GM23338 (cell line): Measurements from ENCODE around the gene RPS18. TPM values are rescaled to one million over a fixed set of nuclear protein-coding genes. Genes with fewer than 3 reads are reported as not detected.
A peak's percentile ranks its signal among the peaks of the same experiment; 100 is the strongest.
"Not testable (repeated sequence)": the region's sequence is repeated elsewhere in the genome, so short reads cannot be mapped to it uniquely, and the experiment has no call there.

Experiments used
- ATAC-seq: fragments of 200-7000 bp; cut with Tn5 transposase; 3 replicates; pipeline ENCODE4 v1.9.1; 2020
- DNase-seq: peaks from one replicate; pipeline ENCODE4 v3.0.0-alpha.2; 2015; ENCODE audit warnings: low spot score
- H2AFZ ChIP-seq: fragments of 200-600 bp; sonication (generic); 2 replicates; pipeline ENCODE4 v1.8.0; 2016; ENCODE audit warnings: antibody characterized with exemption, mild to moderate bottlenecking, moderate library complexity
- H3F3A ChIP-seq: fragments of 200-600 bp; sonication (generic); replicated peaks from 2 replicates; pipeline ENCODE4 v1.8.0; 2017; ENCODE audit warnings: antibody characterized with exemption, mixed run types, low read depth
- H3K27ac ChIP-seq: fragments of 200-600 bp; sonication (generic); 2 replicates; pipeline ENCODE4 v1.6.1; 2016; ENCODE audit warnings: low read depth
- H3K27me3 ChIP-seq: fragments of 200-600 bp; sonication (generic); 2 replicates; pipeline ENCODE4 v1.8.0; 2016; ENCODE audit warnings: mild to moderate bottlenecking, mixed run types, moderate library complexity; ENCODE audit not compliant: insufficient read depth
- H3K36me3 ChIP-seq: fragments of 200-600 bp; sonication (generic); 2 replicates; pipeline ENCODE4 v1.8.0; 2016; ENCODE audit warnings: mild to moderate bottlenecking; ENCODE audit not compliant: insufficient read depth
- H3K4me1 ChIP-seq: fragments of 200-600 bp; sonication (generic); 2 replicates; pipeline ENCODE4 v1.8.0; 2016; ENCODE audit warnings: mild to moderate bottlenecking, moderate library complexity; ENCODE audit not compliant: insufficient read depth
- H3K4me2 ChIP-seq: fragments of 200-600 bp; sonication (generic); 2 replicates; pipeline ENCODE4 v1.7.1; 2017; ENCODE audit warnings: mixed run types
- H3K4me3 ChIP-seq: fragments of 200-600 bp; sonication (generic); 2 replicates; pipeline ENCODE4 v1.6.1; 2016; ENCODE audit warnings: mixed run types
- H3K79me2 ChIP-seq: fragments of 200-600 bp; sonication (generic); replicated peaks from 2 replicates; pipeline ENCODE4 v1.8.0; 2017; ENCODE audit warnings: mild to moderate bottlenecking; ENCODE audit not compliant: insufficient read depth
- H3K9me2 ChIP-seq: fragments of 200-600 bp; sonication (generic); 2 replicates; pipeline ENCODE4 v1.8.0; 2017; ENCODE audit not compliant: insufficient read depth
- H4K20me1 ChIP-seq: fragments of 200-600 bp; sonication (generic); replicated peaks from 2 replicates; pipeline ENCODE4 v1.8.0; 2017; ENCODE audit warnings: mild to moderate bottlenecking; ENCODE audit not compliant: insufficient read depth
- H3K27ac Mint-ChIP-seq: 2 replicates; pipeline ENCODE4 v1.8.0; 2020; ENCODE audit warnings: inconsistent platforms, mild to moderate bottlenecking, moderate library complexity, mixed read lengths
- H3K27me3 Mint-ChIP-seq: 3 replicates; pipeline ENCODE4 v1.8.0; 2022; ENCODE audit warnings: low read depth, mild to moderate bottlenecking, moderate library complexity, mixed read lengths, inconsistent platforms; ENCODE audit not compliant: insufficient read depth, poor library complexity
- H3K36me3 Mint-ChIP-seq: 3 replicates; pipeline ENCODE4 v1.8.0; 2021; ENCODE audit warnings: low read depth, mild to moderate bottlenecking, inconsistent platforms, moderate library complexity, mixed read lengths
- H3K4me1 Mint-ChIP-seq: 3 replicates; pipeline ENCODE4 v1.8.0; 2020; ENCODE audit warnings: mild to moderate bottlenecking, inconsistent platforms, mixed read lengths
- H3K4me3 Mint-ChIP-seq: 3 replicates; pipeline ENCODE4 v1.8.0; 2021; ENCODE audit warnings: moderate library complexity, mild to moderate bottlenecking, inconsistent platforms, mixed read lengths
- H3K9me3 Mint-ChIP-seq: 3 replicates; pipeline ENCODE4 v1.8.0; 2020; ENCODE audit warnings: moderate library complexity, mild to moderate bottlenecking, inconsistent platforms, mixed read lengths
- EZH2 ChIP-seq: fragments of 200-600 bp; sonication (generic); IDR thresholded peaks from one replicate; pipeline ENCODE4 v1.8.0; 2017; ENCODE audit warnings: antibody characterized with exemption, mild to moderate bottlenecking, low read depth; ENCODE audit not compliant: unreplicated experiment
- EZH2phosphoT487 ChIP-seq: fragments of 200-600 bp; sonication (generic); IDR thresholded peaks from one replicate; pipeline ENCODE4 v1.8.1; 2018; ENCODE audit warnings: antibody characterized with exemption; ENCODE audit not compliant: unreplicated experiment
- NANOG ChIP-seq: IDR thresholded peaks from 2 replicates; pipeline ENCODE4 v1.6.1; 2016; ENCODE audit warnings: antibody characterized with exemption, borderline replicate concordance
- POLR2AphosphoS5 ChIP-seq: IDR thresholded peaks from 2 replicates; pipeline ENCODE4 v1.6.1; 2016; ENCODE audit warnings: antibody characterized with exemption, low read depth
- STAT1 ChIP-seq: IDR thresholded peaks from one replicate; pipeline ENCODE4 v1.6.1; 2016; ENCODE audit warnings: antibody characterized with exemption; ENCODE audit not compliant: unreplicated experiment
- polyA plus RNA-seq: library from polyadenylated mRNA; unstranded; fragments of >200 nt; fragmentation: Nextera tagmentation; extraction: Ambion mirVana; gene quantifications from 2 replicates; pipeline ENCODE4 v1.2.1, GENCODE V29; 2016
- total RNA-seq: library from RNA; depleted of rRNA; stranded (reverse); fragments of >200 nt; shearing (Covaris generic); gene quantifications from 2 replicates; pipeline ENCODE4 v1.2.3, GENCODE V29; 2014
- TF ChIP-seq, protein P1 (sequence below): fragments of 250-450 bp; sonication (Bioruptor Pico); IDR thresholded peaks from 2 replicates; pipeline ENCODE4 v1.5.0; 2020; ENCODE audit warnings: mild to moderate bottlenecking, moderate library complexity

Gene RPS18
- total and polyA plus RNA-seq, 2 experiments from 2014 or later = 2,133 to 4,776 TPM

DNA sequence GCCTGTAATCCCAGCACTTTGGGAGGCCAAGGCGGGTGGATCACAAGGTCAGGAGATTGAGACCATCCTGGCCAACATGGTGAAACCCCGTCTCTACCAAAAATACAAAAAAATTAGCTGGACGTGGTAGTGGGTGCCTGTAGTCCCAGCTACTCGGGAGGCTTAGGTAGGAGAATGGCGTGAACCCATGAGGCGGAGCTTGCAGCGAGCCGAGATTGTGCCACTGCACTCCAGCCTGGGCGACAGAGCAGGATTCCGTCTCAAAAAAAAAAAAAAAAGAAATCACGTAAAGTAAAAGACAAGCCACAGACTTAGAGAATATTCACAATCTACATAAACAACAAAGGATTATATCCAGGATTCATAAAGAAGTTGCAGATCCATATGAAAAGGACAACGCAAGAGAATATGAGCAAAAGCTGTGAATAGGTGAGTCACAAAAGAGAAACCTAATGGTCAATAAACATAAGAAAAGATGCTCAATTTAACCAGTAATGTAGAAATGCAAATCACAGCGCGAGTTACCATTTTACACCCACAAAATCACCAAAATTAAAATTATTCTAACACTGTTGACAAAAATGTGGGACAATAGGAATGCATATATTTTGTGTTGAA is 45.3 kb upstream of the RPS18 start:
- peak; percentile 57; the same call in 2 of the 3 replicates for ATAC-seq
- not testable (repeated sequence) for DNase-seq, H3K79me2 ChIP-seq, H3K27ac ChIP-seq, H3F3A ChIP-seq, H3K9me2 ChIP-seq, H3K9me3 Mint-ChIP-seq, H3K27me3 ChIP-seq, H3K27me3 Mint-ChIP-seq, H4K20me1 ChIP-seq, H3K36me3 Mint-ChIP-seq, H3K36me3 ChIP-seq, H2AFZ ChIP-seq
- peak overlapping the region; percentile 68 for H3K27ac Mint-ChIP-seq
- H3K4me1 ChIP-seq = peaks cover 20% of the 10 kb centered on the region
- peaks cover 15% of the 10 kb centered on the region for H3K4me1 Mint-ChIP-seq
- H3K4me3 ChIP-seq = peak overlapping the region; percentile 30
- H3K4me3 Mint-ChIP-seq = peak overlapping the region; percentile 42
- peak overlapping the region; percentile 33 for H3K4me2 ChIP-seq

DNA sequence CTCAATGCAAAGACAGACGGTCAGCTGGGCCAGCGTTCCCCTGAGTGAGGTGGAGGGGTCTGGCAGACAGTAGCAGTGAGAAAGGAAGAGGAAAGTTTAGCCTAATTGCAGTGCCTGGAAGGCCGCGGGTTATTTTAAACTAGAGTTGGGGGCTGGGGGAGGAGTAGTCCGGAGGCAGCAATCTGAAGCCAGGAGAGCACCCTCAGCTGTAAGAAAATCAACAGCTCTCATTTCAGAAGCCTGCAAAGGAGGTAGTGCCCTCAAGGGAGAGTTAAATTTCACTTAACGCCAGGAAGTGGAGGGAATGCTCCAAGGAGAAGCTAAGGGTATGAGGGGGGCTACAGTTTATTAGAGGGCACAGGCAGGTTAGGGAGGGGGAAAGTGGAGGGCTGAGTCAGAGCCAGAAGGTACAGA is 36.6 kb upstream of the RPS18 start:
- H3K27ac Mint-ChIP-seq = no peak overlapping the region
- TF ChIP-seq NANOG (no peak), EZH2phosphoT487 (no peak), EZH2 (no peak), STAT1 (no peak), POLR2AphosphoS5 (no peak)
- TF ChIP-seq, protein P1, sequence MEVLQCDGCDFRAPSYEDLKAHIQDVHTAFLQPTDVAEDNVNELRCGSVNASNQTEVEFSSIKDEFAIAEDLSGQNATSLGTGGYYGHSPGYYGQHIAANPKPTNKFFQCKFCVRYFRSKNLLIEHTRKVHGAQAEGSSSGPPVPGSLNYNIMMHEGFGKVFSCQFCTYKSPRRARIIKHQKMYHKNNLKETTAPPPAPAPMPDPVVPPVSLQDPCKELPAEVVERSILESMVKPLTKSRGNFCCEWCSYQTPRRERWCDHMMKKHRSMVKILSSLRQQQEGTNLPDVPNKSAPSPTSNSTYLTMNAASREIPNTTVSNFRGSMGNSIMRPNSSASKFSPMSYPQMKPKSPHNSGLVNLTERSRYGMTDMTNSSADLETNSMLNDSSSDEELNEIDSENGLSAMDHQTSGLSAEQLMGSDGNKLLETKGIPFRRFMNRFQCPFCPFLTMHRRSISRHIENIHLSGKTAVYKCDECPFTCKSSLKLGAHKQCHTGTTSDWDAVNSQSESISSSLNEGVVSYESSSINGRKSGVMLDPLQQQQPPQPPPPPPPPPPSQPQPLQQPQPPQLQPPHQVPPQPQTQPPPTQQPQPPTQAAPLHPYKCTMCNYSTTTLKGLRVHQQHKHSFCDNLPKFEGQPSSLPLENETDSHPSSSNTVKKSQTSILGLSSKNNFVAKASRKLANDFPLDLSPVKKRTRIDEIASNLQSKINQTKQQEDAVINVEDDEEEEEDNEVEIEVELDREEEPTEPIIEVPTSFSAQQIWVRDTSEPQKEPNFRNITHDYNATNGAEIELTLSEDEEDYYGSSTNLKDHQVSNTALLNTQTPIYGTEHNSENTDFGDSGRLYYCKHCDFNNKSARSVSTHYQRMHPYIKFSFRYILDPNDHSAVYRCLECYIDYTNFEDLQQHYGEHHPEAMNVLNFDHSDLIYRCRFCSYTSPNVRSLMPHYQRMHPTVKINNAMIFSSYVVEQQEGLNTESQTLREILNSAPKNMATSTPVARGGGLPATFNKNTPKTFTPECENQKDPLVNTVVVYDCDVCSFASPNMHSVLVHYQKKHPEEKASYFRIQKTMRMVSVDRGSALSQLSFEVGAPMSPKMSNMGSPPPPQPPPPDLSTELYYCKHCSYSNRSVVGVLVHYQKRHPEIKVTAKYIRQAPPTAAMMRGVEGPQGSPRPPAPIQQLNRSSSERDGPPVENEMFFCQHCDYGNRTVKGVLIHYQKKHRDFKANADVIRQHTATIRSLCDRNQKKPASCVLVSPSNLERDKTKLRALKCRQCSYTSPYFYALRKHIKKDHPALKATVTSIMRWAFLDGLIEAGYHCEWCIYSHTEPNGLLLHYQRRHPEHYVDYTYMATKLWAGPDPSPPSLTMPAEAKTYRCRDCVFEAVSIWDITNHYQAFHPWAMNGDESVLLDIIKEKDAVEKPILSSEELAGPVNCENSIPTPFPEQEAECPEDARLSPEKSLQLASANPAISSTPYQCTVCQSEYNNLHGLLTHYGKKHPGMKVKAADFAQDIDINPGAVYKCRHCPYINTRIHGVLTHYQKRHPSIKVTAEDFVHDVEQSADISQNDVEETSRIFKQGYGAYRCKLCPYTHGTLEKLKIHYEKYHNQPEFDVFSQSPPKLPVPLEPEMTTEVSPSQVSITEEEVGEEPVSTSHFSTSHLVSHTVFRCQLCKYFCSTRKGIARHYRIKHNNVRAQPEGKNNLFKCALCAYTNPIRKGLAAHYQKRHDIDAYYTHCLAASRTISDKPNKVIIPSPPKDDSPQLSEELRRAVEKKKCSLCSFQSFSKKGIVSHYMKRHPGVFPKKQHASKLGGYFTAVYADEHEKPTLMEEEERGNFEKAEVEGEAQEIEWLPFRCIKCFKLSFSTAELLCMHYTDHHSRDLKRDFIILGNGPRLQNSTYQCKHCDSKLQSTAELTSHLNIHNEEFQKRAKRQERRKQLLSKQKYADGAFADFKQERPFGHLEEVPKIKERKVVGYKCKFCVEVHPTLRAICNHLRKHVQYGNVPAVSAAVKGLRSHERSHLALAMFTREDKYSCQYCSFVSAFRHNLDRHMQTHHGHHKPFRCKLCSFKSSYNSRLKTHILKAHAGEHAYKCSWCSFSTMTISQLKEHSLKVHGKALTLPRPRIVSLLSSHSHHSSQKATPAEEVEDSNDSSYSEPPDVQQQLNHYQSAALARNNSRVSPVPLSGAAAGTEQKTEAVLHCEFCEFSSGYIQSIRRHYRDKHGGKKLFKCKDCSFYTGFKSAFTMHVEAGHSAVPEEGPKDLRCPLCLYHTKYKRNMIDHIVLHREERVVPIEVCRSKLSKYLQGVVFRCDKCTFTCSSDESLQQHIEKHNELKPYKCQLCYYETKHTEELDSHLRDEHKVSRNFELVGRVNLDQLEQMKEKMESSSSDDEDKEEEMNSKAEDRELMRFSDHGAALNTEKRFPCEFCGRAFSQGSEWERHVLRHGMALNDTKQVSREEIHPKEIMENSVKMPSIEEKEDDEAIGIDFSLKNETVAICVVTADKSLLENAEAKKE = no peak

More for the DNA sequence above, 36.6 kb upstream of the RPS18 start:
- Mint-ChIP-seq H3K27me3 (peaks cover 11% of the 10 kb centered on the region), H3K36me3 (no peaks in the 10 kb centered on the region), H3K4me1 (peaks cover 14% of the 10 kb centered on the region), H3K9me3 (no peaks in the 10 kb centered on the region), H3K4me3 (no peak overlapping the region; the same call in 2 of the 3 replicates)
- Histone ChIP-seq H2AFZ (peak overlapping the region; percentile 93), H3K36me3 (no peaks in the 10 kb centered on the region), H4K20me1 (no peaks in the 10 kb centered on the region), H3K79me2 (no peaks in the 10 kb centered on the region), H3K4me2 (peak overlapping the region; percentile 72), H3F3A (0 out of 2 replicates have a peak, but pooled peaks cover 3% of the 10 kb centered on the region), H3K9me2 (peaks cover 5% of the 10 kb centered on the region; the same call in 1 of the 2 replicates), H3K4me3 (no peak overlapping the region), H3K27ac (no peak overlapping the region), H3K27me3 (peaks cover 3% of the 10 kb centered on the region; the same call in 1 of the 2 replicates), H3K4me1 (peaks cover 9% of the 10 kb centered on the region)
- peak; percentile 68 for ATAC-seq
- no peak for DNase-seq
